Thyroid gland (tissue), 4 donors: Measurements from ENCODE around the gene KPTN.

ENCODE experiments used
- CTCF ChIP-seq, 6 experiments: fragments of 200-600 bp in 3 of 6; fragments of 450-650 bp in 3 of 6; sonication (generic) in 3 of 6; IDR thresholded peaks; one replicate each; pipeline ENCODE4 v1.5.1; 2016 to 2019; ENCODE audit warnings: antibody characterized with exemption in 6 of 6, mild to moderate bottlenecking in 2 of 6, inconsistent platforms in 1 of 6, moderate library complexity in 1 of 6
- POLR2A ChIP-seq, 2 donors: fragments of 450-650 bp; IDR thresholded peaks; one replicate each; pipeline ENCODE4 v1.6.1; 2017; ENCODE audit warnings: antibody characterized with exemption in 2 of 2, mild to moderate bottlenecking in 2 of 2, moderate library complexity in 1 of 2

- TF ChIP-seq CTCF (IDR thresholded peaks at IDR 0.05), result no peak
- TF ChIP-seq POLR2A (IDR thresholded peaks at IDR 0.05), result no peak
Measured at GRCh38 chr19:47470447-47471195, 13.4 kb downstream of the KPTN start.
